ENCODE measurements around the gene DENND1B. TPM values are rescaled to one million over a fixed set of nuclear protein-coding genes. Genes with fewer than 3 reads are reported as not detected.

Gene DENND1B
- total RNA-seq, 1 experiment from 2014 or later, result 9.6 TPM

DNA sequence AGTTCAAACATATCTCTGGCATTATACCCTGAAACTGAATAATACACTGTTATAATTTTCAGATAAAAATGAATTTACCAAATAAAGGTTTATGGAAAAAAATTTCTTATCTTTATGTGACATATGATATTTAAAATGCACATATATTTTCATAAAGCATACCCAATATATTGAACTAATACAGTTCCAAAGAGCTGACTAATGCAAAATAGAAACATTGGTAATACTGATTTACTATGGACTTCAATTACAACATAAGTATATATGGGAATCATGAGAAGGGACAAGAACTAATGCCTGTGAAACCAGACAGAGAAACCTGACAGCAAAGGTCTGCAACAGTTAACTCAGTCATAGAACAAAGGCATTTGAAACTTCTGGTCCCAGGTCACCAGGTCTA, 153.5 kb downstream of the DENND1B start (continued):
- TF ChIP-seq ELF1 (IDR thresholded peaks at IDR 0.05; ENCODE audit: borderline replicate concordance, low read depth), result no peak

GRCh38 chr1:197620714-197621163, 154.5 kb downstream of the DENND1B start:
- no peak overlapping the region for H3K27ac ChIP-seq (ENCODE audit: low read depth, low read length)
- no peaks in the 10 kb centered on the region for H3K36me3 ChIP-seq (ENCODE audit: control insufficient read depth in 1 of 2, insufficient read depth in 2 of 2, low read length in 2 of 2)
- no peak for TF ChIP-seq JUND (IDR thresholded peaks at IDR 0.05)
- TF ChIP-seq, protein P1, sequence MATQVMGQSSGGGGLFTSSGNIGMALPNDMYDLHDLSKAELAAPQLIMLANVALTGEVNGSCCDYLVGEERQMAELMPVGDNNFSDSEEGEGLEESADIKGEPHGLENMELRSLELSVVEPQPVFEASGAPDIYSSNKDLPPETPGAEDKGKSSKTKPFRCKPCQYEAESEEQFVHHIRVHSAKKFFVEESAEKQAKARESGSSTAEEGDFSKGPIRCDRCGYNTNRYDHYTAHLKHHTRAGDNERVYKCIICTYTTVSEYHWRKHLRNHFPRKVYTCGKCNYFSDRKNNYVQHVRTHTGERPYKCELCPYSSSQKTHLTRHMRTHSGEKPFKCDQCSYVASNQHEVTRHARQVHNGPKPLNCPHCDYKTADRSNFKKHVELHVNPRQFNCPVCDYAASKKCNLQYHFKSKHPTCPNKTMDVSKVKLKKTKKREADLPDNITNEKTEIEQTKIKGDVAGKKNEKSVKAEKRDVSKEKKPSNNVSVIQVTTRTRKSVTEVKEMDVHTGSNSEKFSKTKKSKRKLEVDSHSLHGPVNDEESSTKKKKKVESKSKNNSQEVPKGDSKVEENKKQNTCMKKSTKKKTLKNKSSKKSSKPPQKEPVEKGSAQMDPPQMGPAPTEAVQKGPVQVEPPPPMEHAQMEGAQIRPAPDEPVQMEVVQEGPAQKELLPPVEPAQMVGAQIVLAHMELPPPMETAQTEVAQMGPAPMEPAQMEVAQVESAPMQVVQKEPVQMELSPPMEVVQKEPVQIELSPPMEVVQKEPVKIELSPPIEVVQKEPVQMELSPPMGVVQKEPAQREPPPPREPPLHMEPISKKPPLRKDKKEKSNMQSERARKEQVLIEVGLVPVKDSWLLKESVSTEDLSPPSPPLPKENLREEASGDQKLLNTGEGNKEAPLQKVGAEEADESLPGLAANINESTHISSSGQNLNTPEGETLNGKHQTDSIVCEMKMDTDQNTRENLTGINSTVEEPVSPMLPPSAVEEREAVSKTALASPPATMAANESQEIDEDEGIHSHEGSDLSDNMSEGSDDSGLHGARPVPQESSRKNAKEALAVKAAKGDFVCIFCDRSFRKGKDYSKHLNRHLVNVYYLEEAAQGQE (IDR thresholded peaks at IDR 0.05; ENCODE audit: low read depth), result no peak
- TF ChIP-seq POLR2AphosphoS5 (IDR thresholded peaks at IDR 0.05; ENCODE audit: low read depth, low read length), result no peak
- no peak for TF ChIP-seq SRF (IDR thresholded peaks at IDR 0.05; ENCODE audit: low read depth)
- TF ChIP-seq POLR2A (IDR thresholded peaks at IDR 0.05; ENCODE audit: borderline replicate concordance, extremely low read depth, insufficient read depth, insufficient read length), result no peak
- TF ChIP-seq CBX3 (IDR thresholded peaks at IDR 0.05; ENCODE audit: low read depth), result no peak
- no peak for TF ChIP-seq ZNF274 (IDR thresholded peaks at IDR 0.05; ENCODE audit: low read depth, low read length)
- ChIA-PET POLR2A (no interaction called here), CTCF (no interaction called here), RAD21 (ENCODE audit: low non-redundant PET in 1 of 2, low total read pairs in 2 of 2, uncharacterized antibody in 2 of 2, unreplicated experiment in 2 of 2) (no interaction called here)
- no peak overlapping the region for H3K9ac ChIP-seq (ENCODE audit: low read length)
- H3K4me2 ChIP-seq (ENCODE audit: low read length), result no peak overlapping the region
- no peaks in the 10 kb centered on the region for H4K20me1 ChIP-seq (ENCODE audit: insufficient read depth)
- no peaks in the 10 kb centered on the region for H3K9me2 ChIP-seq (ENCODE audit: insufficient read depth)
- no peak overlapping the region for H2AFZ ChIP-seq (ENCODE audit: low read depth, low read length, poor library complexity, severe bottlenecking)
- BruUV-seq (replicated peaks), result no TSS peak
- H3K79me2 ChIP-seq (ENCODE audit: insufficient read depth, low read length), result no peaks in the 10 kb centered on the region
- H3K9me3 ChIP-seq (ENCODE audit: control insufficient read depth in 1 of 2, insufficient read depth in 1 of 2, low read depth in 1 of 2, low read length in 2 of 2), result no peaks in the 10 kb centered on the region
- no peak overlapping the region for H3K4me3 ChIP-seq (replicated peaks in 1 of 2; ENCODE audit: low read depth in 1 of 2, low read length in 2 of 2)
- intact Hi-C loops (cut with micrococcal nuclease), result no loop called here
- DNase-seq (ENCODE audit: low read depth, low spot score) (no peak), ATAC-seq (no peak)
- no peaks in the 10 kb centered on the region for H3K4me1 ChIP-seq (ENCODE audit: control insufficient read depth in 1 of 2, insufficient read depth in 2 of 2, low read length in 2 of 2)
- H3K27me3 ChIP-seq (ENCODE audit: insufficient read depth, low read length), result no peaks in the 10 kb centered on the region

Measured in HCT116 (cell line).